Measurements from ENCODE around the gene EHF. TPM values are rescaled to one million over a fixed set of nuclear protein-coding genes. Genes with fewer than 3 reads are reported as not detected.
"Not testable (repeated sequence)": the region's sequence is repeated elsewhere in the genome, so short reads cannot be mapped to it uniquely, and the experiment has no call there.

Gene EHF
- total RNA-seq, 2 experiments from 2014 or later, result not detected

DNA sequence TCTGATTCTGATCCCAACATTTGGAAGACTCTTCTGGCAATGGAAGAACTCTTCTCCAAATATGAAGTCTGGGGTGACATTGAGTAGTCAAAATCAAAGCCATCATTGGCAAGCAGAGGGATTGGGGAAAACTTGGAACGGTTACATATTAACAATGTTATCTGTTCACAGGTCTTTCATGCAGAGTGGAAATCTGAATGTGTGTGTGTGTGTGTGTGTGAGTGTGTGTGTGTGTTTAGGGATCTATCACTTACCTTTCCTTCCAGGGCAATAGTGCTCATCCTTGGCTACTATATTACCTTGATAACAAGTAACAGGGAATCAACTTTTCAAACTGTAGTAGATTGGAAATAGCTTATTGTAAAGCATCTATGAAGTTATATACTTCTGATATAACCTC lies 55.3 kb downstream of the EHF start:
- no peak overlapping the region for H3K4me3 Mint-ChIP-seq
- H3K4me1 Mint-ChIP-seq, result no peaks in the 10 kb centered on the region
- DNase-seq, result no peak
- H3K9me3 Mint-ChIP-seq, result no peaks in the 10 kb centered on the region
- no peaks in the 10 kb centered on the region for H3K36me3 Mint-ChIP-seq
- H3K27me3 Mint-ChIP-seq, result peaks cover 17% of the 10 kb centered on the region
- H3K27ac Mint-ChIP-seq, result no peak overlapping the region

DNA sequence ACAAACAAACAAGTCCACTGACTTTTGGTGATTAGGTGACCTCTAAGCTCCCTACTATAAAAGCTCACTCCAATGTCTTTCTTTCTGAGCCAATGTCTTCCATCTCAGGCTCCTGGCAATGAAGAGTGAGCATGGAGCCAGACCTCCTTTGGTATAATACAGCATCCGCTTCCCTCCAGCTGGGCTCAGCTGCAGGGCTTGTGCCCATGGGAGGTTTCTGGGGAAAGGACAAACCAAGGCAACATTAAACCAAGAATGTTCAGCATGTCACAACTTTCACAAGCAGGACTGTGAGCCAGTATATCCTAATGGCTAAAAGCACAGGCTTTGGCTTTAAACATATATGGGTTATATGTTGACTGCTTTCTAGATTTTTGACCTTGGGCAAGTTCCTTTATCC lies 58.8 kb downstream of the EHF start:
- H3K4me3 Mint-ChIP-seq, result no peak overlapping the region
- no peaks in the 10 kb centered on the region for H3K4me1 Mint-ChIP-seq
- H3K36me3 Mint-ChIP-seq, result no peaks in the 10 kb centered on the region
- H3K9me3 Mint-ChIP-seq, result no peaks in the 10 kb centered on the region
- no peak for DNase-seq
- peaks cover 8% of the 10 kb centered on the region for H3K27me3 Mint-ChIP-seq
- no peak overlapping the region for H3K27ac Mint-ChIP-seq

DNA sequence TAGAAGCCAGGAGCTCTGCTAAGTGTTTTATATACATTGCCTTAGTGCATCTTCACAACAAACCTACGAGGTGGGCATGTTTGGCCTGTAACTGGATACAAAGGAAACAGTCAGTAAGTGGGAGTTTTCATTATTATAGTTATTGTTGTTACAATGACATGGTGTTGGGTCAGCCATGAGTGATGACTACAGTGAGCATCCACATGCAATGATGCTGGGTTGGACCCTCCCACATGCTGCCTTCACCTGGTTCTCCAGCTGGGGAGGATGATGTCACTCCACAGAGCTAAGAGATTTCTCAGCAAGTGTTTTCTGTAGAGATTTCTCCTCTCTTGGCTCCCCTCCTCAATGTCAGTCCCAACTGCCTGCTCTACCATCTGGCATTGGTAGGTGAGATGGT lies 59.3 kb downstream of the EHF start:
- Mint-ChIP-seq H3K4me1 (no peaks in the 10 kb centered on the region), H3K9me3 (no peaks in the 10 kb centered on the region), H3K36me3 (no peaks in the 10 kb centered on the region), H3K27me3 (peaks cover 2% of the 10 kb centered on the region), H3K4me3 (no peak overlapping the region), H3K27ac (no peak overlapping the region)
- DNase-seq, result no peak

DNA sequence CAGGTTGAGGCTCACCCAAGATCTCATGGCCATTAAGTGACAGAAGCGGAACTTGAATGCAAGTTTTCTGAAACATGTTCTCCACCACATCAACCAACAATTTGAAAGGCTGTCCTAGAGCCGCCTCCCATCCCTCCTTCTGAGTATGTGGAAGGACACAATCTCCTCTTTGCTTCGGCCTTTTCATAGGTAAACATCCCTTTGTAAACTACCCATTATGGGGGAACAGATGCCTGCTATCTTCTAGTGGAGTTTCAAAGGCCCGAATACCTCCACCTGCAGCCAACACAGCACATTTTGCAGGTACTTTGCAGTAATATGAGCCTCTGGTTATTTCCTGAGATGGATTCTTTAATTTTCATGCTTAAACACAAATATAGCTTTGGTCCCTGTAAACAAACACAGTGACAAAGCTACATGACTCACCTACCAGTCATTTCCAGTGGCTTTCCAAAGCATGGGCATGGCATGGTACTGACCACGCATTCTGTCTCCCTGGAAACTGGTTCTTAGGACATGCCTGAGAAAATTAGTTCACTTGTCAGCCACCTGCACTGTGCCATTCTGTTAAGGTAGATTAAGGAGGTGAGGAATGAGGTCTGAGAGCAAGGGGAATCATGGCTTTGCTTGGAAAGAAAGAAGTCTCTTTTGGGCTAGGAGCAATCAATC lies 60.2 kb downstream of the EHF start:
- no peaks in the 10 kb centered on the region for H3K4me1 Mint-ChIP-seq
- H3K27me3 Mint-ChIP-seq, result no peaks in the 10 kb centered on the region
- no peak overlapping the region for H3K4me3 Mint-ChIP-seq
- no peak for DNase-seq
- H3K27ac Mint-ChIP-seq, result no peak overlapping the region
- no peaks in the 10 kb centered on the region for H3K9me3 Mint-ChIP-seq
- no peaks in the 10 kb centered on the region for H3K36me3 Mint-ChIP-seq

DNA sequence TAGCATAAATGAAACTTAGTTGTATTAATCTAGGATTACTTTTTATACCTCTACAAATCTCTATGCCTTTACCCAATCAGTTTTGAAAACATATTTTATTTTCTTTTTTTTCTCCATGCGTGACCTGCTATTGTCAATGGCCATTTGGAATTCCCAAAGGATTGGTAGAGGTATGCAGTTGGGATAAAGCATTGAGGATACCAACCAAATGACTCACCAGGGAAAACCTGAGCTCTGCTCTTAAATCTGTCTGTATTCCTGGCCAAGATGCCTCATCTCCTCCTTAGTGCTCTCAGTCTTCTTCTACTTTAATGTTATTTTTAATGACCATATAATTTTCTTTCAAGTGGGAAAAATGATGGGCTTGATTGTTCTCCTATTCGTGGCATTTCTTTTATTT lies 61.9 kb downstream of the EHF start:
- no peaks in the 10 kb centered on the region for H3K9me3 Mint-ChIP-seq
- no peaks in the 10 kb centered on the region for H3K36me3 Mint-ChIP-seq
- H3K27ac Mint-ChIP-seq, result no peak overlapping the region
- no peak overlapping the region for H3K4me3 Mint-ChIP-seq
- no peaks in the 10 kb centered on the region for H3K27me3 Mint-ChIP-seq
- DNase-seq, result no peak
- no peaks in the 10 kb centered on the region for H3K4me1 Mint-ChIP-seq

DNA sequence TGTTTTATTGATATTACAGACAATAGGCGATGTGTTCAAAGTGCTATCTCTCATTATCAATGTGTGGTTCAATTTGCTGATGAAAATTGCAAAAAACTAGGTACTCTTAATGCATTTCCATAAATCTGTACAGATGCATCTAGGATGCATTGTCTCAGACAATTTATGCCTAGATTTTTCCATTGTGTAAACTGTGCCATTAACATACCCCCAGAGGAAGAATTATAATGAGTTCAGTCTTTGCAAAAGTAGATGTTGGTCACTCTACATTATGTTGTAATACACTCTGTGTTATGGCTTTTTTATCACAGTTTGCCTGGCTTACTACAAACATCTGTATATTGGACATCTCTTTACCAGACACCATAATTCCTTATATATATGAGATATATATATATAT lies 62.5 kb downstream of the EHF start:
- Mint-ChIP-seq H3K9me3 (no peaks in the 10 kb centered on the region), H3K4me1 (no peaks in the 10 kb centered on the region), H3K4me3 (no peak overlapping the region), H3K36me3 (no peaks in the 10 kb centered on the region), H3K27ac (no peak overlapping the region), H3K27me3 (no peaks in the 10 kb centered on the region)
- no peak for DNase-seq

DNA sequence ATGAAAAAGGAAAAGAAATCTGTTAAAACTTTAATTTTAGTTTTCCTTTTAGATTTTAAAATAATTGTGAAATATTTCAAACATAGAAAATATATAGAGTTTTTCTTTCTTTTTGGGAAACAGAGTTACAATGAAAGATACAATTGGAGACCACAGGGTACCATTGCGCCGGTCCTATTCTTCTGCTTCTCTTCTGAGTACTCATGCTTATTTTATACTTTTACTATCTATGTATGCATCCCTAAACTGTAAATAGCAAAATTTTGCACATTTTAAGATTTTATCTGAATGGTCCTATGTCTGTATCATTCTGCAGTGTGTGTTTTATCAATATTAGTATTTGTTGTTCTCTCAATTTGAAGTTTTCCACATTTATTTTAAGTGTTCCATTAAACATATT lies 65.0 kb downstream of the EHF start:
- no peak overlapping the region for H3K27ac Mint-ChIP-seq
- H3K4me1 Mint-ChIP-seq, result no peaks in the 10 kb centered on the region
- H3K36me3 Mint-ChIP-seq, result no peaks in the 10 kb centered on the region
- H3K9me3 Mint-ChIP-seq, result no peaks in the 10 kb centered on the region
- H3K4me3 Mint-ChIP-seq, result no peak overlapping the region
- no peaks in the 10 kb centered on the region for H3K27me3 Mint-ChIP-seq
- no peak for DNase-seq

DNA sequence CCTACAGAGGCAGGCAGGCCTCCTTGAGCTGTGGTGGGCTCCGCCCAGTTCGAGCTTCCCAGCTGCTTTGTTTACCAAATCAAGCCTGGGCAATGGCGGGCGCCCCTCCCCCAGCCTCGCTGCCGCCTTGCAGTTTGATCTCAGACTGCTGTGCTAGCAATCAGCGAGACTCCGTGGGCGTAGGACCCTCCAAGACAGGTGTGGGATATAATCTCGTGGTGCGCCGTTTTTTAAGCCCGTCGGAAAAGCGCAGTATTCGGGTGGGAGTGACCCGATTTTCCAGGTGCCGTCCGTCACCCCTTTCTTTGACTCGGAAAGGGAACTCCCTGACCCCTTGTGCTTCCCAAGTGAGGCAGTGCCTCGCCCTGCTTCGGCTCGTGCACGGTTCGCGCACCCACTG lies 71.4 kb downstream of the EHF start:
- H3K27ac Mint-ChIP-seq, H3K4me3 Mint-ChIP-seq, H3K9me3 Mint-ChIP-seq, H3K4me1 Mint-ChIP-seq, H3K36me3 Mint-ChIP-seq, DNase-seq: not testable (repeated sequence)
- H3K27me3 Mint-ChIP-seq, result peaks cover 23% of the 10 kb centered on the region

DNA sequence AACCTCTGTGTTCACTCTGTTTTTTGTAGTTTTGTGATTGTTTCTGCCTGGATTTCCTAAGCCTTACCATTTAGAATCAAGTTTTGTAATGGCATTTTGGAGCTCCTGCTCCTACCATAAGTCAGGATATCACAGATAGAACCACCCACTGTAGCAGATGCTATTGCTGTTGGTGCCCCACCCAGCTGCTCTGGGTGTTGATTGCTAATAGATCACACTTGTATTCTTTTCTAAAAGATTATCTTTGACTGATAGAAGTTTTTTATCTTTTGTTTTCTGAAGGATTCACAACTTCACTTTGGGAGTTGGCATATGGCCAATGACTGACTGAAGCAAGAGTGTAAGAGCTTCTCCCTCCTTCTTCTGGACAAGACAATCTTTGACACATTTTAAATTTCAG lies 76.0 kb downstream of the EHF start:
- Mint-ChIP-seq H3K4me3 (no peak overlapping the region), H3K4me1 (no peaks in the 10 kb centered on the region)

DNA sequence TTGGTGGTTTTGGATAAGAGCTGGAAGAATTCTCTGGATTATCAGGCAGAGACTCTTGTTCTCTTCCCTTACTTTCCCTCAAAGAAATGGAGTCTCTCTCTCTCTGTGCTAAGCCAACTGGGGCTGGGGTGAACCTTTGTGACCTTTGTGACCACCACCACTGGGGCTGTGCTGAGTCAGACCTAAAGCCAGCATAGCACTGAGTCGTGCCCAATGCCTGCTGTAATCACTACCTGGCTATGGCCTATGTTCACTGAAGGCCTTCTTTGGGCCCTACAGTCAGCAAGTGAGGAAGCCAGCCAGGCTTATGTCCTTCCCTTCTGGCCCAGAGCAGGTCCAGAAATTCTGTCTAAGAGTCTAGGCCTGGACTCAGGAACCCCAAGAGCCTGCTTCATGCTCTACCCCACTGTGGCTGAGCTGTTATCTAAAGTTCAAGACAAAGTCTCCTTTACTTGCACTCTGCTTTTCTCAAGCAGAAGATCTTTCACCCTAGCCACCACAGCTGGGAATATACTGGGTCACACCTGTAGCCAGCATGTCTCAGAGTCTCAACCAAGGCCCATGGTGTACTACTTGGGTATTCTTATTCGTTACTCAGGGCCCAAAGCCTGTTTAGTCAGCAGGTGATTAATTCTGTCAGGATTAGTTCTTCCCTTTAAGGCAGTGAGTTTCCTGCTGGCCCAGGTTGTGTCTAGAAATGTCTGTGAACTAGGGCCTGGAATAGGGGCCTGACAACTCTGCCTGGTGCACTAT lies 86.0 kb downstream of the EHF start:
- Mint-ChIP-seq H3K4me1 (no peaks in the 10 kb centered on the region), H3K4me3 (no peak overlapping the region), H3K27me3 (no peaks in the 10 kb centered on the region), H3K36me3 (peaks cover 2% of the 10 kb centered on the region), H3K9me3 (peaks cover 8% of the 10 kb centered on the region), H3K27ac (no peak overlapping the region)
- no peak for DNase-seq

More for the DNA sequence above, 76.0 kb downstream of the EHF start:
- Mint-ChIP-seq H3K27ac (no peak overlapping the region), H3K36me3 (peaks cover 4% of the 10 kb centered on the region), H3K27me3 (peaks cover 29% of the 10 kb centered on the region), H3K9me3 (peaks cover 7% of the 10 kb centered on the region)
- no peak for DNase-seq

DNA sequence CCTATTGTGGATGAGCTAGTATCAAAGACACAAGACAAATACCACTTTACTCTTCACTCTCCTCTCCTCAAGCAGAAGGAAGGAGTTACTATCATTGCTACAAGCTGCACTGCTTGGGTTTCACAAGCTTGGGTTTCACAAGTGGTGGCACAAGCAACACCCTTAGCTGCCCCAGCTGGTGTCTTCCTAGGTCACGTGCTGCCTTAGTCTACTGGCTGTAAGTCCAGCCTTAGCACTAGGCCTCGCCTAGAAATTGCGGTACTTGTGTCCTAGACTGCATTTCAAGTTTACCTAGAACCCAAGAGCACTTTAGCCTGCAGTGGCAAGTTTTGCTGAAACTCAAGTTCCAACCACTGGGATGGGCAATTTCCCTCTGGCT lies 86.6 kb downstream of the EHF start:
- peaks cover 13% of the 10 kb centered on the region for H3K9me3 Mint-ChIP-seq
- no peaks in the 10 kb centered on the region for H3K27me3 Mint-ChIP-seq
- H3K36me3 Mint-ChIP-seq, result peaks cover 4% of the 10 kb centered on the region
- no peak overlapping the region for H3K27ac Mint-ChIP-seq
- no peak for DNase-seq
- no peaks in the 10 kb centered on the region for H3K4me1 Mint-ChIP-seq
- no peak overlapping the region for H3K4me3 Mint-ChIP-seq

Other genes starting within 250 kb of the EHF start
- 10 to 100 TPM; 21.0 to 22.8 TPM for gene CAT, start 182.2 kb upstream of the EHF start, total RNA-seq
- not detected for gene ELF5, start 107.3 kb upstream of the EHF start, total RNA-seq